B cell (primary cell): ENCODE data around the gene INSM1.

Experiments
- EZH2 ChIP-seq: IDR thresholded peaks from 2 replicates; pipeline ENCODE4 v1.6.1; 2012; ENCODE audit warnings: borderline replicate concordance, low read depth, mild to moderate bottlenecking, moderate library complexity, low read length; ENCODE audit not compliant: insufficient read depth, poor library complexity, severe bottlenecking
- TF ChIP-seq, protein P1 (sequence below): fragments of 200-600 bp; IDR thresholded peaks from one replicate; pipeline ENCODE4 v1.8.0; 2022; ENCODE audit warnings: antibody characterized with exemption, mild to moderate bottlenecking

- TF ChIP-seq, protein P1, sequence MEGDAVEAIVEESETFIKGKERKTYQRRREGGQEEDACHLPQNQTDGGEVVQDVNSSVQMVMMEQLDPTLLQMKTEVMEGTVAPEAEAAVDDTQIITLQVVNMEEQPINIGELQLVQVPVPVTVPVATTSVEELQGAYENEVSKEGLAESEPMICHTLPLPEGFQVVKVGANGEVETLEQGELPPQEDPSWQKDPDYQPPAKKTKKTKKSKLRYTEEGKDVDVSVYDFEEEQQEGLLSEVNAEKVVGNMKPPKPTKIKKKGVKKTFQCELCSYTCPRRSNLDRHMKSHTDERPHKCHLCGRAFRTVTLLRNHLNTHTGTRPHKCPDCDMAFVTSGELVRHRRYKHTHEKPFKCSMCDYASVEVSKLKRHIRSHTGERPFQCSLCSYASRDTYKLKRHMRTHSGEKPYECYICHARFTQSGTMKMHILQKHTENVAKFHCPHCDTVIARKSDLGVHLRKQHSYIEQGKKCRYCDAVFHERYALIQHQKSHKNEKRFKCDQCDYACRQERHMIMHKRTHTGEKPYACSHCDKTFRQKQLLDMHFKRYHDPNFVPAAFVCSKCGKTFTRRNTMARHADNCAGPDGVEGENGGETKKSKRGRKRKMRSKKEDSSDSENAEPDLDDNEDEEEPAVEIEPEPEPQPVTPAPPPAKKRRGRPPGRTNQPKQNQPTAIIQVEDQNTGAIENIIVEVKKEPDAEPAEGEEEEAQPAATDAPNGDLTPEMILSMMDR = no peak
- no peak for TF ChIP-seq EZH2
Observed at GRCh38 chr20:20412750-20413149, 44.8 kb downstream of the INSM1 start.
